Astrocyte (in vitro differentiated cells and primary cell): ENCODE measurements around the gene ARVCF. TPM values are rescaled to one million over a fixed set of nuclear protein-coding genes. Genes with fewer than 3 reads are reported as not detected.

ENCODE experiments used
- DNase-seq: peaks from one replicate; pipeline ENCODE4 v3.0.0-alpha.2; 2010; ENCODE audit warnings: low read depth
- FAIRE-seq: peaks from 2 replicates; lab custom pipeline; 2011; peaks lifted over from hg19 to GRCh38; lab: Jason Lieb, UNC
- H2AFZ ChIP-seq: 2 replicates; pipeline ENCODE4 v1.6.0; 2012; ENCODE audit warnings: low read depth, low read length, inconsistent platforms
- H3K27ac ChIP-seq: 2 replicates; pipeline ENCODE4 v1.5.1; 2011; ENCODE audit warnings: low read depth, low read length, inconsistent platforms
- H3K27me3 ChIP-seq: 2 replicates; pipeline ENCODE4 v1.6.0; 2011; ENCODE audit warnings: low read length, inconsistent platforms; ENCODE audit not compliant: insufficient read depth
- H3K36me3 ChIP-seq: 2 replicates; pipeline ENCODE4 v1.5.1; 2011; ENCODE audit warnings: low read length, inconsistent platforms; ENCODE audit not compliant: insufficient read depth
- H3K4me1 ChIP-seq: 2 replicates; pipeline ENCODE4 v1.5.1; 2011; ENCODE audit warnings: low read length, inconsistent platforms; ENCODE audit not compliant: insufficient read depth
- H3K4me2 ChIP-seq: 2 replicates; pipeline ENCODE4 v1.6.0; 2012; ENCODE audit warnings: low read length, inconsistent platforms
- H3K4me3 ChIP-seq: 2 replicates; pipeline ENCODE4 v1.5.1; 2011; ENCODE audit warnings: low read depth, mild to moderate bottlenecking, low read length, inconsistent platforms; ENCODE audit not compliant: insufficient read depth
- H3K79me2 ChIP-seq: 2 replicates; pipeline ENCODE4 v1.6.0; 2012; ENCODE audit warnings: mild to moderate bottlenecking, low read length, inconsistent platforms; ENCODE audit not compliant: insufficient read depth
- H3K9ac ChIP-seq: 2 replicates; pipeline ENCODE4 v1.6.0; 2012; ENCODE audit warnings: mild to moderate bottlenecking, low read length, inconsistent platforms
- H3K9me3 ChIP-seq: 2 replicates; pipeline ENCODE4 v1.5.1; 2012; ENCODE audit warnings: low read depth, mild to moderate bottlenecking, low read length, inconsistent platforms; ENCODE audit not compliant: insufficient read depth
- H4K20me1 ChIP-seq: 2 replicates; pipeline ENCODE4 v1.6.0; 2012; ENCODE audit warnings: low read length, inconsistent platforms; ENCODE audit not compliant: insufficient read depth
- H3K27ac Mint-ChIP-seq: one replicate; pipeline ENCODE4 v1.8.0; 2021; ENCODE audit warnings: mild to moderate bottlenecking, mixed read lengths; ENCODE audit not compliant: unreplicated experiment
- H3K27me3 Mint-ChIP-seq: one replicate; pipeline ENCODE4 v1.8.0; 2021; ENCODE audit warnings: low read depth, mixed read lengths; ENCODE audit not compliant: unreplicated experiment
- H3K36me3 Mint-ChIP-seq: one replicate; pipeline ENCODE4 v1.8.0; 2021; ENCODE audit warnings: low read depth, mixed read lengths; ENCODE audit not compliant: unreplicated experiment
- H3K4me1 Mint-ChIP-seq: one replicate; pipeline ENCODE4 v1.8.0; 2021; ENCODE audit warnings: low read depth, mixed read lengths; ENCODE audit not compliant: unreplicated experiment
- H3K4me3 Mint-ChIP-seq: one replicate; pipeline ENCODE4 v1.8.0; 2021; ENCODE audit warnings: mild to moderate bottlenecking, moderate library complexity, mixed read lengths; ENCODE audit not compliant: unreplicated experiment
- H3K9me3 Mint-ChIP-seq: one replicate; pipeline ENCODE4 v1.8.0; 2021; ENCODE audit warnings: mild to moderate bottlenecking, mixed read lengths; ENCODE audit not compliant: unreplicated experiment
- CTCF ChIP-seq: IDR thresholded peaks from 2 replicates; pipeline ENCODE4 v1.5.1; 2011; ENCODE audit warnings: low read depth, mild to moderate bottlenecking, inconsistent platforms, low read length, moderate library complexity; ENCODE audit not compliant: insufficient read depth
- EZH2 ChIP-seq: IDR thresholded peaks from 2 replicates; pipeline ENCODE4 v1.6.1; 2012; ENCODE audit warnings: mild to moderate bottlenecking, low read length, inconsistent platforms; ENCODE audit not compliant: insufficient read depth
- total RNA-seq: library from RNA; stranded (reverse); gene quantifications from 2 replicates; pipeline ENCODE4 v1.2.1, GENCODE V29; 2021

Gene ARVCF
- total RNA-seq, 1 donor from 2014 or later: 17.9 TPM

- Histone ChIP-seq H3K36me3 (no peaks in the 10 kb centered on the region), H3K9me3 (peaks cover 3% of the 10 kb centered on the region), H3K27me3 (no peaks in the 10 kb centered on the region), H4K20me1 (no peaks in the 10 kb centered on the region), H2AFZ (no peak overlapping the region), H3K27ac (no peak overlapping the region), H3K9ac (no peak overlapping the region), H3K79me2 (no peaks in the 10 kb centered on the region), H3K4me2 (no peak overlapping the region), H3K4me3 (no peak overlapping the region), H3K4me1 (no peaks in the 10 kb centered on the region)
- TF ChIP-seq CTCF (no peak), EZH2 (no peak)
- Mint-ChIP-seq H3K36me3 (peaks cover 2% of the 10 kb centered on the region), H3K27ac (no peak overlapping the region), H3K9me3 (peaks cover 3% of the 10 kb centered on the region), H3K4me1 (no peaks in the 10 kb centered on the region), H3K27me3 (peaks cover 5% of the 10 kb centered on the region), H3K4me3 (no peak overlapping the region)
- DNase-seq (no peak), FAIRE-seq (no peak)
Observed at GRCh38 chr22:20008221-20008995, 8.2 kb downstream of the ARVCF start.

- DNase-seq: no peak
- Histone ChIP-seq H3K79me2 (no peaks in the 10 kb centered on the region), H3K4me3 (no peak overlapping the region), H3K9ac (no peak overlapping the region), H3K9me3 (peaks cover 3% of the 10 kb centered on the region), H4K20me1 (no peaks in the 10 kb centered on the region), H3K4me1 (peaks cover 8% of the 10 kb centered on the region), H3K4me2 (no peak overlapping the region), H3K36me3 (no peaks in the 10 kb centered on the region), H3K27ac (no peak overlapping the region), H2AFZ (no peak overlapping the region), H3K27me3 (no peaks in the 10 kb centered on the region)
- Mint-ChIP-seq H3K4me1 (peaks cover 5% of the 10 kb centered on the region), H3K36me3 (peaks cover 6% of the 10 kb centered on the region), H3K4me3 (no peak overlapping the region), H3K27ac (no peak overlapping the region), H3K27me3 (no peaks in the 10 kb centered on the region), H3K9me3 (peaks cover 4% of the 10 kb centered on the region)
- TF ChIP-seq CTCF (no peak), EZH2 (no peak)
- no peak for FAIRE-seq
Observed at GRCh38 chr22:20004464-20004863, 12.2 kb downstream of the ARVCF start.

- no peak for FAIRE-seq
- Mint-ChIP-seq H3K27ac (no peak overlapping the region), H3K9me3 (peaks cover 4% of the 10 kb centered on the region), H3K4me1 (peaks cover 9% of the 10 kb centered on the region), H3K4me3 (no peak overlapping the region), H3K27me3 (no peaks in the 10 kb centered on the region), H3K36me3 (peaks cover 6% of the 10 kb centered on the region)
- DNase-seq: no peak
- Histone ChIP-seq H3K27me3 (no peaks in the 10 kb centered on the region), H4K20me1 (no peaks in the 10 kb centered on the region), H3K79me2 (no peaks in the 10 kb centered on the region), H3K4me3 (no peak overlapping the region), H3K36me3 (no peaks in the 10 kb centered on the region), H2AFZ (no peak overlapping the region), H3K4me1 (peaks cover 14% of the 10 kb centered on the region), H3K27ac (no peak overlapping the region), H3K9ac (no peak overlapping the region), H3K9me3 (peaks cover 3% of the 10 kb centered on the region), H3K4me2 (no peak overlapping the region)
- no peak for TF ChIP-seq EZH2
- TF ChIP-seq CTCF: no peak
Observed at GRCh38 chr22:20003304-20003703, 13.3 kb downstream of the ARVCF start.
